ENCODE data around the gene STARD3NL. TPM values are rescaled to one million over a fixed set of nuclear protein-coding genes. Genes with fewer than 3 reads are reported as not detected.
"Not testable (repeated sequence)": the region's sequence is repeated elsewhere in the genome, so short reads cannot be mapped to it uniquely, and the experiment has no call there.

STARD3NL gene
- total RNA-seq, 4 donors from 2014 or later = 28.3 to 42.9 (median 35.6) TPM

- H3K4me3 ChIP-seq = no peak overlapping the region
- peak overlapping the region in 1 of 4 donors; percentile 6 for H3K27ac ChIP-seq
- no peaks in the 10 kb centered on the region for H3K36me3 ChIP-seq
- H3K27me3 ChIP-seq = no peaks in the 10 kb centered on the region
- H3K9me3 ChIP-seq = no peaks in the 10 kb centered on the region
- no peak for DNase-seq (ENCODE audit: low spot score in 2 of 2)
- H3K4me1 ChIP-seq = no peaks in the 10 kb centered on the region
- 44 to 67% methylated on average over 5 of the region's 5 CpGs for WGBS, 2 donors
- TF ChIP-seq CTCF (IDR thresholded peaks at IDR 0.05) (no peak), POLR2A (IDR thresholded peaks at IDR 0.05) (no peak), EP300 (IDR thresholded peaks at IDR 0.05) (no peak)
These were observed 84.5 kb downstream of the STARD3NL start for GRCh38 chr7:38262545-38262944.

- H3K4me1 ChIP-seq; H3K4me3 ChIP-seq; H3K27me3 ChIP-seq; H3K9me3 ChIP-seq; DNase-seq (ENCODE audit: low spot score in 2 of 2); H3K36me3 ChIP-seq: not testable (repeated sequence)
- H3K27ac ChIP-seq = peak overlapping the region in 1 of 4 donors; percentile 6
- 25 to 49% methylated on average over 1 of the region's 1 CpG for WGBS, 2 donors
These were observed 85.2 kb downstream of the STARD3NL start for GRCh38 chr7:38263274-38263673.

- H3K27me3 ChIP-seq; H3K4me3 ChIP-seq; H3K4me1 ChIP-seq; DNase-seq (ENCODE audit: low spot score in 2 of 2); H3K36me3 ChIP-seq; H3K9me3 ChIP-seq; H3K27ac ChIP-seq: not testable (repeated sequence)
- 54 to 67% methylated on average over 1 of the region's 1 CpG for WGBS, 2 donors
These were observed 86.6 kb downstream of the STARD3NL start for GRCh38 chr7:38264602-38265001.

- not testable (repeated sequence) for H3K27ac ChIP-seq; H3K36me3 ChIP-seq; H3K4me3 ChIP-seq; H3K9me3 ChIP-seq; DNase-seq (ENCODE audit: low spot score in 2 of 2); H3K27me3 ChIP-seq; H3K4me1 ChIP-seq
- 60 to 77% methylated on average over 3 of the region's 3 CpGs for WGBS, 2 donors
These were observed 87.9 kb downstream of the STARD3NL start for GRCh38 chr7:38265958-38266357.

GRCh38 chr7:38269704-38270346 is 91.8 kb downstream of the STARD3NL start:
- not testable (repeated sequence) for H3K27me3 ChIP-seq; H3K4me1 ChIP-seq; H3K36me3 ChIP-seq; DNase-seq (ENCODE audit: low spot score in 2 of 2); H3K4me3 ChIP-seq; H3K27ac ChIP-seq; H3K9me3 ChIP-seq
- 69 to 87% methylated on average over 4 of the region's 4 CpGs for WGBS, 2 donors

GRCh38 chr7:38270405-38270804 is 92.4 kb downstream of the STARD3NL start:
- H3K4me1 ChIP-seq; DNase-seq (ENCODE audit: low spot score in 2 of 2); H3K9me3 ChIP-seq; H3K27me3 ChIP-seq; H3K4me3 ChIP-seq; H3K27ac ChIP-seq; H3K36me3 ChIP-seq: not testable (repeated sequence)
- 73 to 90% methylated on average over 1 to 2 of the region's 2 CpGs for WGBS, 2 donors

- no peak for TF ChIP-seq EP300 (IDR thresholded peaks at IDR 0.05)
- TF ChIP-seq CTCF (IDR thresholded peaks at IDR 0.05) = no peak
- TF ChIP-seq POLR2A (IDR thresholded peaks at IDR 0.05) = no peak
- DNase-seq (ENCODE audit: low spot score in 2 of 2) = no peak
- H3K27ac ChIP-seq = no peak within 1 kb of the TSS
- H3K4me1 ChIP-seq = no peaks in the 10 kb centered on the region
- no peak within 1 kb of the TSS for H3K4me3 ChIP-seq
- no peaks in the 10 kb centered on the region for H3K9me3 ChIP-seq
- H3K36me3 ChIP-seq = no peaks in the 10 kb centered on the region
- WGBS, 2 donors = 81 to 86% methylated on average over 2 of the region's 2 CpGs
- no peaks in the 10 kb centered on the region for H3K27me3 ChIP-seq
These were observed 95.4 kb downstream of the STARD3NL start, which contains the start of gene TARP for GRCh38 chr7:38273286-38273995. Gene TARP (minus strand): TSS chr7:38273636.

Data from tibial nerve (tissue), 4 donors.